ENCODE measurements around the gene GRAMD1A.
"Not testable (repeated sequence)": the region's sequence is repeated elsewhere in the genome, so short reads cannot be mapped to it uniquely, and the experiment has no call there.

Gene GRAMD1A

DNA sequence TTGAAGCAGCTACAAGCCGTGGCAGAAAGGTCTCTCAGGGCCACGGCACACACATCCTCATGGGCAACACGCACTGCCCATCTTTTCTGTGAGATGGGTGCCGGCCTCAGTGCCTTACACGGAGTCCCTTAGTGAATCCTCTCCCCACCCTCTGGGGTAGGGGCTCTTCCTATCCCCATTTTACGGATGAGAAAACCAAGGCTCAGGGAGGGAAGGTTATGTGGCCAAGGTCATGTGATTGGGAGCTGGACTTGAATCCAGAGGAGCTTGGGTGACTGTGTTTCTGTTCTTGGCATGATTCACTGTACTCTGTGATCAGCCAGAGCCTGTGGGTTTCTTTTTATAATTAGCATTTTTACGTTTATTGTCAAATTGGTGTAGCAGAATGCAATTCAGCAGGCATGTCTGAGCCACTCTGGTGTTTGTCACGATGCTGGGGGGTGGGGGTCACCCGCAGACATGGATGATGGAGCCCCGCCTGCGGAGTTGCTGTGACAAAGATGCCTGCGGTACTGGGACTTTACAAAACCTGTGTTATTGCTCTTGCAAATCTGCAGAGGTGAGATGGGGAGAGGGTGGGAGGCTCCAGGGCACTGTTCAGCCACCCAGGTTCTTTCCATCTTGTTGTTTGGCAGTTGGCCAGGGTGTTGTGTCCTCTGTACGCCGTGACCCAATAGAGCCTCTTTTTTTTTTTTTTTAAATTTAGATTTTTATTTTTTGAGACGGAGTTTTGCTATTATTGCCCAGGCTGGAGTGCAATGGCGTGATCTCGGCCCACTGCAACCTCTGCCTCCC lies 34.7 kb downstream of the GRAMD1A start:
- DNase-seq (ENCODE audit: low read depth in 2 of 2) = no peak

DNA sequence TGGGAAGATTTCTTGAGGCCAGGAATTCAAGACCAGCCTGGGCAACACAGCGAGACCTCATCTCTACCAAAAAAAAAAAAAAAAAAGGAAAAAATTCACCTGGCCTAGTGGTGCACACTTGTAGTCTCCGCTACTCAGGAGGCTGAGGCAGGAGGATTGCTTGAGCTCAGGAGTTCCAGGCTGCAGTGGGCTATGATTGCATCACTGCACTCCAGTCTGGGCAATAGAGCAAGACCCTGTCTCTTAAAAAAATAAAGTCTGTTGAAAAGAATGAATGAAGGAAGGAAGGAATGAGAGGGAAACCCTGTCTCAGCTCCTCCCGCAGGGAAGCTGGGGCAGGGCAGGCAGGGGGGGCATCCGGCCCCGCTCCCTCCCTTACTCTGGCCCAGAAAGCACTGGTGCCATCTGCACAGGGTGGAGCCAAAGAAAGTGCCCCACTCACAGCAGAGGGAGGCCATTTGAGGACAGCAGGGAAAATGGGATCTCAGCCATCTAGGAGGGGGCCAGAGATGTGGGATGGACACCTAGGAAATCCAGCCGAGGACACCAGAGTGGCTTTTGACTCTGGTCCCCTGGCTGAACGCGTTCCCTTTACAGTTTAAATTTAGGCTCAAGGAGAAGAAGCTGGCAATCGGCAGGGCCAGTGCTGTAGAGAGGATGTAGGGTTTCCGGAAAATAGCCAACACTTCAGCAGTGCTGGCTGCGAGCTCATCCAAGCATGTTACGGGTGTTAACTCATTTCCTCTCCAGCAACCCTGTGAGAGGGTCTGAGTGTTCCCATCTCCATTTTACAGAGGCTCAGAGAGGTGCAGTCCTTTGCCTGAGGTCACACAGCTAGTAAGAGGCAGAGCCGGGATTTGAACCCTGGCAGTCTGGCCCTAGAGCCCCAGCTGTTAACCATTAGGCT lies 37.8 kb downstream of the GRAMD1A start:
- DNase-seq (ENCODE audit: low read depth in 2 of 2) = no peak

DNA sequence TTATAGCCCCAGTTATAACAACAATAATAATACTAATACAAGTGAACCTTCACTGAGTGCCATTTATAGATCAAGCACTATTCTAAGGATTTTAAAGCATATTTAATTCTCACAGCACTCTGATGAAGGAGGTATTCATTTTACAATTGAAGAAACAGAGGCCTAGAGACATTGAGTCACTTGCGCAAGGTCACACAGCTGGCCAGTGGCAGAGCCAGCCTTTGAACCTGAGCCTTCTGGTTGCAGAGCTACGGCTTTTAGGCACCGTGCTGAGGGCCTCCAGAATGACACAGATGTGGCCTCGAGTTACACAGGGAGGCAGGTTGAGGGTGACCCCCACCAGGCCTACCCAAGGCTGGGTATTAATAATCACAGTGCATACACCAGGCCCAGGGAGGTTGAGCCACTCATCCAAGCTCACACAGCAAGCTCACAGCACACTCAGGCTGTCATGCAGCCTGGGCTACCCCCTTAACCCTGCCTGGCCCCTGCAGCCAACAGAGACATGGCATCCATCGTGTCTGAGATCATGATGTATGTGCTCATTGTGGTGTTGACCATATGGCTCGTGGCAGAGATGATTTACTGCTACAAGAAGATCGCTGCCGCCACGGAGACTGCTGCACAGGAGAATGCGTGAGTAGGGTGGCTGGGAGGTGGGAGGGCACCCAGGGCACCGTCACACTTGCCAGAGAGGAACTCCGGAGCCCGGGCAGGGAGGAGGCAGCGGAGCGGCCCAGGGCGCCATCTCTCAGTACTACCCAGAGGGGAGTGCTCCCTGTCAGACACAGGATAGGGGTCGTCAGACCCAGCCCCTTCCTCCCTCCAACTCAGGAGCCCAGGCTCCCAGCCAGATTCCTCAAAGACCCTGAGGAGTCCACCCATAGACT lies 38.7 kb downstream of the GRAMD1A start:
- no peak for DNase-seq (ENCODE audit: low read depth in 2 of 2)

DNA sequence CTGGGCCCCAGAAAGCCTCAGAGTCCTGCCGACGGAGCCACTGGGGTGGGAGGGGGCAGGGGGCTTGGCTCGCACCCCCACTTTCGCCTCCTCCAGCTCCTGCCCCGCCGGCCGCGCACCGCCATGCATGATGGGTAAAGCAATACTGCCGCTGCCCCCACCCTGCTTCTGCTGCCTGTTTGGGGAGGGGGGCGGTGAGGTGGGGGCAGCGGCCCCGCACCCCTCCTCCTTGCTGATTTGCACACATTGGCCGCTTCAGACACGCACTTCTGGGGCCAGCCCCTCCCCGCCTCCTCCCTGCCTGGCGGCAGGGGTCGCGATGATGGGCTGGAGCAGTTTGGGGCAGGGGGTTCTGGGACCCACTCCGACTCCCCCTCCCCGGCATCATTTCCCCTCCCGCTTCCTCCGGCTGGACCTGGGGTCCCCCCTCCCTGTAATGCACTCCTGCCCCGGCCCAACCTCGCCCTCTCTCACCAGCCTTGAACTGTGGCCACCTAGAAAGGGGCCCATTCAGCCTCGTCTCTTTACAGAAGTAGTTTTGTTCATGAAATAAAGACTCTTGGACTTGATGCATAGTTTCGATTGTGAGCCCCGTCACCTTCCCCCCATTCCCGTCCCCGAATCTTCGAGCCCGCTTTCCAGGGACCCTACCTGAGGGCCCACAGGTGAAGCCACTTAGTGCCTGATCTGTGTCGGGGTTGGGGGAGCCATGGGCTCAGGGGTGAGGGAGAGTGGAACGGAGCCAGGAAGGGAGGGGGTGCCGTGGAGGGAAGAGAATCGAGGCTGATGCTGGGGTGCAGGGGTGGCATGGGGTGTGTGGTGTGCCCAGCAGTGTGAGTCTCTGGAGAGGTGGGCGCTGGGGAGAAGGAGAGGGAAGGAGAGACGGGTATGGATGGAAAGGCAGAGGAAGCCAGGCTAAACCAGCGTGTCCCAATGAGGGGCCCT lies 40.0 kb downstream of the GRAMD1A start:
- no peak for DNase-seq (ENCODE audit: low read depth in 2 of 2)

DNA sequence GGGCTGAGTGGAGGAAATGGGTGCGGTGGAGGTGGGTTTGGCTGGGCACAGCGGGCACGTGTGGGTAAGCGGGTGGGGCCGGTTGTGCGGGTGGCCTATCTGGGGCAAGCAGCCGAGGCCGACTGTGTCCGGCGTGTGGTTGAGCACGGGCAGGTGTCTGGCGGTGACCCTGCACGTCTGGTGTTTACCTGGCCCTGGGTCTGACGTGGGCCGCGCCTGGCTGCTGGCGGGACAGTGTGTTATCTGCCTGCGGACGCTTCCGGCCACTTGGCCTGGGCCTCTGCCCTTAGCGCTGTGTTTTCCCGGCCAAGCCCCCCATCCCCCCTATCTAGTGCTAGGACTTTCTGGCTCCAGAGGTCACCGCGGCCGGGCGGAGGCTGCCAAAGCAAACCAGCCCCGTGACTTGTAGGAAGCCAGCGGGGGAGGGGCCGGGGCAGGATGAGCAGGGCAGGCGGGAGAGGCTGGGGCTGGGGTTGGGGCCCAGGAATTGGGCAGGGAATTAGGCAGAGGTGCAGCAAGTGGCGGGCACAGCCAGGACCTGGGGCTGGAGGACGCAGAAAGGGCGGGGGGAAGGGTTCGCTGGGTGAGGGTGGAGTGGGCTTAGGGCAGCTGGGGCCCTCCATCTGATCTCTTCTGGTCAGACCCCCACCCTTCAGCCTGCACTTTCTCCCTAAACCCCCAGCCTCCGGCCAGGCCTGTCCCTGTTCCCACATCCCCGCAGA lies 40.9 kb downstream of the GRAMD1A start:
- DNase-seq (ENCODE audit: low read depth in 2 of 2) = peak in 1 of 2 donors; percentile 10

DNA sequence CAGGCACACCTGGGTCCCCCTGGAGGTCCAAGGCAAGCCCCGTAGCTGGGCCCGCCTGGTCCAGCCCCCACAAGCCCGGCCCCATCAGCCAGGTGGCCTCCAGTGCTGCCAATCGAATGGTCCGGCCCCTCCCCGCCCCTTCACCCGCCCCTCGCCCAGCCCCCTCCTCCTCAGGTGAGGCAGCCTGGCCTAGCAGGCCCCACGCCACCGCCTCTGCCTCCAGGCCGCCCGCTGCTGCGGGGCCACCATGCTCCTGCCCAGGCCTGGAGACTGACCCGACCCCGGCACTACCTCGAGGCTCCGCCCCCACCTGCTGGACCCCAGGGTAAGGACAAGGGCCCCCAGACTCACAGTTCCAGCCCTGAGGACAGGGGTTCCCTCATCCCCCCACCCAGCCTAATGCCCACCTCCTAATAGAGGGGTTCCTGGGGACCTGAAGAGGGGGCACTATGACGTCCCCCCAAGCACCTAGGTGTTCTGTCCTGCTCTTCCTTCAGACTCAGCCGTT lies 41.5 kb downstream of the GRAMD1A start, which contains the start of gene HPN:
Gene HPN, plus strand, starts transcription at position 174 of the 508 bp plus-strand sequence. CDS start 786 bp downstream, outside the sequence.
- no peak for DNase-seq (ENCODE audit: low read depth in 2 of 2)

DNA sequence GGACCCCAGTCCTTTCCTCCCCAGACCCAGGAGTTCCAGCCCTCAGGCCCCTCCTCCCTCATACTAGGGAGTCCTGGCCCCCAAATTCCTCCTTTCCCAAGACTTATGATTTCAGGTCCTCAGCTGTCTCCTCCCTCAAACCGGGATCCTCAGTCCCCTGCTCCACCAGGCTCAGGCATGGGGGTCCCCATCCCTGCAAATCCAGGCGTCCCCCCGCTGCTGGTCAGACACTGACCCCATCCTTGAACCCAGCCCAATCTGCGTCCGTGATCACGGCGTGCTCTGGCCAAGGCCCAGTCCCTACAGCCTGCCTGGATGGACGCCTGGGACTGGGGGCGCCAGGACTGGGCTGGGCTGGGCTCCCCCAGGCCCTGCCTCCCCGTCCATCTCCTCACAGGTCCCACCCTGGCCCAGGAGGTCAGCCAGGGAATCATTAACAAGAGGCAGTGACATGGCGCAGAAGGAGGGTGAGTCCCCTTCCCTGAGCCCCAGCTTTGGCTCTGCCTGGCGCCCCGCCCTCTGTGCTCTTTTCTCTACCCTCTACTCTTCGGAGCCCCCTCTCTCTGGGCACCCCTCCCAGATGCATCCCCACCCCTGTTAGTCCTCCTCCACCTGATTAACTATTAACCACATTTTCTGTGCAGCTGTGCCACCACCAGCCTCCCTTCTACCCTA lies 42.1 kb downstream of the GRAMD1A start:
- DNase-seq (ENCODE audit: low read depth in 2 of 2) = no peak

DNA sequence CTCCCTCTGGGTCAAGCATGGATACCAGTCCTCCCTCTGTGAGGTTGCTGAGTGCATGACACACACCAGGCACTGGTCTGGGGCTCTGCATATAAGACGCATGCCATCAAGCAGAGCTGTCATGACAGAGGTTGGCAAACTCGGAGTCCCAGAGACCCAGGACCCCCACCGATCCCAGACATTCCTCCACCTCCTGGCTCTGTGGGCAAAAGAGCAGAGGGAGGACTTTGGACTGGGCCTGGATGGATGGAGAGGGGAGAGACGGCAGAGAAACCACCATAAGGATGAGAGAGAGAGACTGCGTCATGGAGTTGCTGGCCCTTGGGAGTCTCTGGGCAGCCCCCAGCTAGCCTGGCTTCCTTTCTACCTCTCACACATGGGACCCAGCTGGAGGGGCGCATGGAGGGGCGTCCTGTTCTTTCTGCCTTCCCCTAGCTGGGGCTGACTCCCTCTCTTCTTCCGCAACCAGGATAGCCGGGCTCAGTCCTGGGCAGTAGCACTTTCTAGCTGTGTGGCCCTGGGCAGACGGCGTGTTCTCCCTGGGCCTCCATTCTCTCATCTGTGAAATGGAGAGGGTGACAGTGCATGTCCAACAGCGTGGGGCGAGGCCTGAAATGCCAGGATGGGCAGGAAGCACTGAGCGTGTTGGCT lies 43.0 kb downstream of the GRAMD1A start:
- DNase-seq (ENCODE audit: low read depth in 2 of 2) = no peak

DNA sequence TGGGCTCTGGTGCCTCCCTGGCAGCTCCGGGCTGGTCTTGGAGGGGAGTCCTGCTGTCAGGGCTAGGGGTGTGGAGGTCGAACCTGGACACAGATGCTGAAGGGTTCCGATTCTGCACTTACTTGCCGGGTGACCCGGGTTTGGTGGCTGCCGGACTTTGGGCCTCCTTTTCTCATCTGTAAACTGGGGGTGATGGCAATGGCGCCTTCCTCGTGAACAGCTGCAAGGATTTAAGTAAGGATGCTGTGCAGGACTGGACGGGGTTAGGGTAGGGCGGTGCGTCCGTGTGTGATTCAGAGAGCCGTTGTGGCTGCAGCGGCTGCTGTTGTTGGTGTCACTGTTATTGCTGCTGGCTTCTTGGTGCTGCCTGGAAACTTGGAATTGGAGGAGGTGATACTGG lies 43.8 kb downstream of the GRAMD1A start:
- no peak for DNase-seq (ENCODE audit: low read depth in 2 of 2)

DNA sequence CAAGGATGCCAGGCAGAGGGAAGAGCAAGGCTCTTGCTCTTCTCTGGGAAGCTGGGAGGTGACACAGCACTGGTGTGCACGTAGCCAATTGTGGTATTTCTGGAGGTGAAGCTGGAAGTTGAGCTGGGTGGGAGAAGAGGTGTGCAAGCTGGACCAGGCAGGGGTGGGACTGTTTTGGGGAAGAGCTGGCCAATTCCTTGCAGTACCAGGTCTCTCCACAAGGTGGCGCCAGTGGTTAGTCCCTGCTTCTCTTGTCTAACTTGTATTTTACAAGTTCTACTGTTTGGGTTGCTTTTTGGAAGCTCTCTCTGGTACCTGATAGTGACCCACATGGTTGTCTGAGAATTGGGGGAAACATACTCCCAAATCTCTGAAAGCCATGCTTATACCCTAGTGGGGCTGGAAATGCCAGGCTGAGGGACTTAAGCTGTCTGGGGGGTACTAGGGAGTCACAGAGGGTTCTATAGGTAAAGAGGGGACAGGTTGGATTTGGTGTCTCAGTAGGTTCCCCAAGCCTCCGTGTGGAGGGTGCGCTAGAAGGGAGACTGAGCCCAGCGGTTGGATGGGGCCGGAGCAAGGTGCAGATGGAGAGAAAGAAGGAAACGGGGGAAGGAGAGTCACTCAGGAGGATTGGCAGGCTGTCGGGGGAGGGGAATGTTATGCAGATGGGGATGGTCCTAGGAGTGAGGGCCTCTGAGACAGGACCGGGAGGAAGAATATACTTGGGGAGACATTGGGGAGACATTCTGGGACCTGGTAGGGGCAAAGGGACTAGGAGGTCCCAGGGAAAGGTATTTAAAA lies 44.4 kb downstream of the GRAMD1A start:
- DNase-seq (ENCODE audit: low read depth in 2 of 2) = peak; percentile 18 to 43

DNA sequence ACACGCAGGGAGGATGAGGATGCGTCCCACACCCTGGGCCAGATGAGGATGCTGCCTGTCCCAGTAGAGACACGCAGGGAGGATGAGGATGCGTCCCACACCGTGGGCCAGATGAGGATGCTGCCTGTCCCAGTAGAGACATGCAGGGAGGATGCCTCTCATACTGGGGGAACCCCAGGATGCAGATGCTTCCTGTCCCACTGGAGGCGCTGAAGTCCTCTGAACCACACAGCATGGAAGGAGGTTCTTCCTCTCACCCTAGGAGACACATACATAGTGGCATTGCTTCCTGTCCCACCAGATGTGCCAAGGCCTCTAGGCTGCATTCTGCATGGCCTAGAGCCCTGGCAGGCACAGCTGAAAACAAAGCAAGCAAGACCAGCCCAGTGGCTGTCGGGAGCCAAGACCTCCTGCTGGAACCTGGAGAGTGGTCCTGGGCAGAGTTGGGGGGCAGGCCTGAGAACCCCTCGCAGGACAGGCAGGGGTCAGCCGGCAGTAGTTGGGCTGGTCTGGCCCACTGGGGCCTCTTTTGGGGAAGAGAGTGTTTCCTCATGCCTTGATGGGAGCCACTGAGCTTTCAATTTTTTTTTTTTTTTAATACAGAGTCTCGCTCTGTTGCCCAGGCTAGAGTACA lies 45.7 kb downstream of the GRAMD1A start:
- DNase-seq (ENCODE audit: low read depth in 2 of 2) = no peak

DNA sequence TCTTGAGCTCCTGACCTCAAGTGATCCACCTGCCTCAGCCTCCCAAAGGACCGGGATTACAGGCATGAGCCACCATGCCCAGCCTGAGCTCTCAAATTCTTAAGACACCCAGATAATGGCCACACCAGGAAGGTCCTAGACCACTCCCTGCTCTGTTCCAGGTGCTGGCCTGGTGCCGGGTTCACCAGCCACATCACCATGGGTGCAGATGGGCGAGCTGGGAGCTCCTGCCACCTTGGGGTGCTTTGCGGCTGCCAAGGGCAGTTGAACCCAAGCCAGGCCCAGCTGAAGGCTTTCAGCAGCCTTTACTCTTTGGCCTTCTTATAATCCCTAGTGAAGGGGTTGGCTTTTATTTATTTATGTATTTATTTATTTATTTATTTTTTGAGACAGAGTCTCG lies 46.3 kb downstream of the GRAMD1A start:
- DNase-seq (ENCODE audit: low read depth in 2 of 2) = no peak

DNA sequence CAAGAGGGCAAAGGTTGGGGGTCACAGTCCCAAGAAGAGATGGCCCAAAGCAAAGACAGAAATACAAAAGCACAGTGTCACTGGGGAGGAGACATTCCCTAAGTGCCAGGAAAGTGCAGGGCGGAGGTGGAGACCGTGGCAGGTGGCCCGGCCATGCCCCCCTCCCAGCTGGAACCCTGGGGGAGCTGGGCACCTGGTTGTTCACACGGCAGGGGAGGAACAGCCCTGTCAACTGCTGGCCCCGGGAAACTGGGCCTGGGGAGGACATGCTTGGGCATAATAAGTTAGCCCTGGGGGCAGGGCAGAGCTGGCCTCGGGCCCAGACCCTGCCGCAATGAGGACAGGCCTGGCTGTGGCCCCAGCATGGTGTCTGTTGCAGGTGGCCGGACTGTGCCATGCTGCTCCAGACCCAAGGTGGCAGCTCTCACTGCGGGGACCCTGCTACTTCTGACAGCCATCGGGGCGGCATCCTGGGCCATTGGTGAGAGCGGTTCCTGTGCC lies 48.8 kb downstream of the GRAMD1A start:
- DNase-seq (ENCODE audit: low read depth in 2 of 2) = no peak

DNA sequence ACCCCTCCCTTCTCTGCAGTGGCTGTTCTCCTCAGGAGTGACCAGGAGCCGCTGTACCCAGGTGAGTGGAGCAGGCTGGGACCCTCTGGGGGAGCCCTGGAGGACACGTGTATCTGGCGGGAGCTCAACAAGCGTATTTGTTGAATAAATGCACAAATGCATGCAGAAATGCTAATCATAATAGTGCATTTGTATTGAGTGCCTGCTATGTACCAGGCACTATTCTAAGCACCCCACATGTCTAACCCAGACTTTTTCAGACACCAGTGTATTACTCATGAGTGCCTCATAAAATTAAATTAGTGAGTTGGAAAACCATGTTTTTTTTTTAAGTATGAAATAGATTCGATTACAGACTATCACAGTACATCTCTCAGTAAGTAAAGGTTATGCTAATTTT lies 49.3 kb downstream of the GRAMD1A start:
- no peak for DNase-seq (ENCODE audit: low read depth in 2 of 2)

DNA sequence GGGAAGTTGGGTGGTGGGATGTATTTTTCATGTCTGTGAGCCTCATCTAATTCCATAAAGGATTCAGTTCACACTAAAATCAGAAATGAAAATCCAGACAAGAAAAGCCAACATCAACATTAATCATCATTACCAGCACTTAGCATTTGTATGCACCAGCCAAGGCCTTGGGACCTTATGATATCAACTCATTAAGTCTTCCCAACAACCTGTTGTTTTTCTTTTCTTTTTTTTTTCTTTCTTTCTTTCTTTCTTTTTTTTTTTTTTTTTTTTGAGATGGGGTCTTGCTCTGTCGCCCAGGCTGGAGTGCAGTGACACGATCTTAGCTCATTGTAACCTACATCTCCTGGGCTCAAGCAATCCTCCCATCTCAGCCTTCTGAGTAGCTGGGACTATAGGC lies 50.5 kb downstream of the GRAMD1A start:
- DNase-seq (ENCODE audit: low read depth in 2 of 2) = not testable (repeated sequence)

DNA sequence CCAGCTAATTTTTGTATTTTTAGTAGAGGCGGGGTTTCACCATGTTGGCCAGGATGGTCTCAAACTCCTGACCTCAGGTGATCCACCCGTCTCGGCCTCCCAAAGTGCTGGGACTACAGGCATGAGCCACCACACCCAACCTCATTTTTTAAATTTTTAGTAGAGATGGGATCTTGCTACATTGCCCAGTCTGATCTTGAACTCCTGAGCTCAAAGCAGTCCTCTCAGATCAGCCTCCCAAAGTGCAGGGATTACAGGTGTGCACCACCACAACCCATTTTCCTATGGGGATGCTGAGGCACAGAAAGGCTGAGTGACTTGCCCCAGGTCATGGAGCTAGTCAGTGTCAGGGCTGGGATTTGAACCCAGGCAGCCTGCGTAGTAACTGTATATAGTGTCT lies 51.1 kb downstream of the GRAMD1A start:
- DNase-seq (ENCODE audit: low read depth in 2 of 2) = not testable (repeated sequence)

DNA sequence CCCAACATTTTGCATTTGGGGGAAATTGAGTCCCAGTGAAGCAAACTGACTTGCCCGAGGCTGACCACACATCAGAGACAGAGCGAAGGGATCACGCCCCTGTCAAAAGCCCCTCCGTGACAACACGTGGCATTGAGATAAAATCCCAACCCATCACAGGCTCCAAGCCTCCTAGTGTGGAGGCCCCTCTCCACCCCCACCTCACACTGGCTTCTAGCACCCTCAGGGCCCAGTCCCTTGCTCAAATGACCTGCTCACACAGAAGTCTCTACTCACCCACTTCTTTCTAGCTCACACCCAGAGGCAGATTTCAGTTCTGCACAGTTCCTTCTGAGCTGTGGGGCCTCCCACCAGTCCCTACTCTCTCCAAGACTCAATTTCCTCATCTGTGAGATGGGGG lies 51.7 kb downstream of the GRAMD1A start:
- DNase-seq (ENCODE audit: low read depth in 2 of 2) = no peak

Data from stimulated activated CD8-positive, alpha-beta memory T cell treated with anti-CD3 and anti-CD28 coated beads, Interleukin-7, amount 100 ng/mL, for 1 hour (primary cell).